ENCODE data around the gene SYTL1.

- TF ChIP-seq, protein P1, sequence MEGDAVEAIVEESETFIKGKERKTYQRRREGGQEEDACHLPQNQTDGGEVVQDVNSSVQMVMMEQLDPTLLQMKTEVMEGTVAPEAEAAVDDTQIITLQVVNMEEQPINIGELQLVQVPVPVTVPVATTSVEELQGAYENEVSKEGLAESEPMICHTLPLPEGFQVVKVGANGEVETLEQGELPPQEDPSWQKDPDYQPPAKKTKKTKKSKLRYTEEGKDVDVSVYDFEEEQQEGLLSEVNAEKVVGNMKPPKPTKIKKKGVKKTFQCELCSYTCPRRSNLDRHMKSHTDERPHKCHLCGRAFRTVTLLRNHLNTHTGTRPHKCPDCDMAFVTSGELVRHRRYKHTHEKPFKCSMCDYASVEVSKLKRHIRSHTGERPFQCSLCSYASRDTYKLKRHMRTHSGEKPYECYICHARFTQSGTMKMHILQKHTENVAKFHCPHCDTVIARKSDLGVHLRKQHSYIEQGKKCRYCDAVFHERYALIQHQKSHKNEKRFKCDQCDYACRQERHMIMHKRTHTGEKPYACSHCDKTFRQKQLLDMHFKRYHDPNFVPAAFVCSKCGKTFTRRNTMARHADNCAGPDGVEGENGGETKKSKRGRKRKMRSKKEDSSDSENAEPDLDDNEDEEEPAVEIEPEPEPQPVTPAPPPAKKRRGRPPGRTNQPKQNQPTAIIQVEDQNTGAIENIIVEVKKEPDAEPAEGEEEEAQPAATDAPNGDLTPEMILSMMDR (IDR thresholded peaks at IDR 0.05) = no peak
- TF ChIP-seq POLR2A (IDR thresholded peaks at IDR 0.05) = no peak
Observed at GRCh38 chr1:27346991-27347624, 5.3 kb downstream of the SYTL1 start.
